GM12878 (cell line): ENCODE measurements around the gene SNX15.

ENCODE experiments used
- BRCA1 ChIP-seq: IDR thresholded peaks from 2 replicates; pipeline ENCODE4 v1.6.1; 2011; ENCODE audit warnings: low read depth, low read length, improper control_type of control experiment
- ESRRA ChIP-seq: IDR thresholded peaks from 2 replicates; pipeline ENCODE4 v1.6.1; 2012; ENCODE audit warnings: mild to moderate bottlenecking, low read length, improper control_type of control experiment
- FOS ChIP-seq: IDR thresholded peaks from 3 replicates; pipeline ENCODE4 v1.6.1; 2011; ENCODE audit warnings: borderline replicate concordance; ENCODE audit not compliant: insufficient read length; ENCODE audit errors: extremely low read depth
- MEF2A ChIP-seq: IDR thresholded peaks from 2 replicates; pipeline ENCODE4 v1.6.1; 2011; ENCODE audit warnings: low read depth, mild to moderate bottlenecking, low read length, moderate library complexity; ENCODE audit not compliant: insufficient read depth
- NBN ChIP-seq: fragments of 450-650 bp; IDR thresholded peaks from 2 replicates; pipeline ENCODE4 v1.6.1; 2016
- NR2C2 ChIP-seq: IDR thresholded peaks from 2 replicates; pipeline ENCODE4 v1.6.1; 2011; ENCODE audit warnings: borderline replicate concordance, low read depth; ENCODE audit not compliant: control insufficient read depth, insufficient read length
- POLR2A ChIP-seq: IDR thresholded peaks from 2 replicates; pipeline ENCODE4 v1.6.1; 2011; ENCODE audit warnings: low read depth, mild to moderate bottlenecking, low read length
- POLR2AphosphoS5 ChIP-seq: IDR thresholded peaks from 2 replicates; pipeline ENCODE4 v1.6.1; 2011; ENCODE audit warnings: mild to moderate bottlenecking, low read length, inconsistent platforms
- RAD21 ChIP-seq: IDR thresholded peaks from 2 replicates; pipeline ENCODE4 v1.6.1; 2011; ENCODE audit warnings: mild to moderate bottlenecking, low read depth, low read length, moderate library complexity; ENCODE audit not compliant: insufficient read depth
- RAD51 ChIP-seq: fragments of 450-650 bp; IDR thresholded peaks from 2 replicates; pipeline ENCODE4 v1.6.1; 2016; ENCODE audit warnings: moderate library complexity, mild to moderate bottlenecking, inconsistent platforms
- TAF1 ChIP-seq: IDR thresholded peaks from 2 replicates; pipeline ENCODE4 v1.6.1; 2011; ENCODE audit warnings: mild to moderate bottlenecking, low read depth, low read length, borderline replicate concordance
- TF ChIP-seq, protein P1 (sequence below), 3 experiments: IDR thresholded peaks in 2 of 3; conservative IDR thresholded peaks in 1 of 3; 2 replicates each; pipeline ENCODE4 v1.5.1; 2011; ENCODE audit warnings: low read depth in 3 of 3, low read length in 3 of 3, mild to moderate bottlenecking in 3 of 3, control low read depth in 2 of 3, moderate library complexity in 2 of 3, inconsistent platforms in 1 of 3, mixed read lengths in 1 of 3; ENCODE audit not compliant: control insufficient read depth in 2 of 3, insufficient read depth in 1 of 3; ENCODE audit errors: extremely low read depth in 1 of 3
- TF ChIP-seq, protein P2 (sequence below): IDR thresholded peaks from 2 replicates; pipeline ENCODE4 v1.6.1; 2012; ENCODE audit warnings: mild to moderate bottlenecking, low read depth, low read length
- TF ChIP-seq, protein P3 (sequence below): fragments of 450-650 bp; formaldehyde crosslinking; IDR thresholded peaks from 2 replicates; pipeline ENCODE4 v1.4.0; 2020; ENCODE audit warnings: mild to moderate bottlenecking, moderate library complexity

DNA sequence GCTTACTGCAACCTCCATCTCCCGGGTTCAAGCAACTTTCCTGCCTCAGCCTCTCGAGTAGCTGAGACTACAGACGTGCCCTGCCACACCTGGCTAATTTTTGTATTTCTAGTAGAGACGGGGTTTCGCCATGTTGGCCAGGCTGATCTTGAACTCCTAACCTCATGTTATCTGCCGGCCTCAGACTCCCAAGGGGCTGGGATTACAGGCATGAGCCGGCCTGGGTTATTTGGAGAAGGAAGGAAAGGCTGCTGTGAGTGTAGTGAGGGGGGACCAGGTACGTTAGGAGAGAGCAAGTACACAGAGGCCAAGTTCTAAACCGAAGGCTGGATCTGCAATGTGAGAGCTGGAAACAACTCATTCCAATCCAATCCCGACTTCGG, 30.9 kb upstream of the SNX15 start:
- TF ChIP-seq NR2C2: no peak
- TF ChIP-seq, protein P1, sequence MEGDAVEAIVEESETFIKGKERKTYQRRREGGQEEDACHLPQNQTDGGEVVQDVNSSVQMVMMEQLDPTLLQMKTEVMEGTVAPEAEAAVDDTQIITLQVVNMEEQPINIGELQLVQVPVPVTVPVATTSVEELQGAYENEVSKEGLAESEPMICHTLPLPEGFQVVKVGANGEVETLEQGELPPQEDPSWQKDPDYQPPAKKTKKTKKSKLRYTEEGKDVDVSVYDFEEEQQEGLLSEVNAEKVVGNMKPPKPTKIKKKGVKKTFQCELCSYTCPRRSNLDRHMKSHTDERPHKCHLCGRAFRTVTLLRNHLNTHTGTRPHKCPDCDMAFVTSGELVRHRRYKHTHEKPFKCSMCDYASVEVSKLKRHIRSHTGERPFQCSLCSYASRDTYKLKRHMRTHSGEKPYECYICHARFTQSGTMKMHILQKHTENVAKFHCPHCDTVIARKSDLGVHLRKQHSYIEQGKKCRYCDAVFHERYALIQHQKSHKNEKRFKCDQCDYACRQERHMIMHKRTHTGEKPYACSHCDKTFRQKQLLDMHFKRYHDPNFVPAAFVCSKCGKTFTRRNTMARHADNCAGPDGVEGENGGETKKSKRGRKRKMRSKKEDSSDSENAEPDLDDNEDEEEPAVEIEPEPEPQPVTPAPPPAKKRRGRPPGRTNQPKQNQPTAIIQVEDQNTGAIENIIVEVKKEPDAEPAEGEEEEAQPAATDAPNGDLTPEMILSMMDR (IDR thresholded peaks at IDR 0.05 in 2 of 3, conservative IDR thresholded peaks at IDR 0.05 in 1 of 3; ENCODE audit: control insufficient read depth in 2 of 3, extremely low read depth in 1 of 3, insufficient read depth in 1 of 3, low read depth in 3 of 3, low read length in 3 of 3): no peak
- TF ChIP-seq RAD21: no peak
- no peak for TF ChIP-seq ESRRA
- no peak for TF ChIP-seq BRCA1
- no peak for TF ChIP-seq TAF1
- no peak for TF ChIP-seq RAD51
- TF ChIP-seq FOS: no peak
- TF ChIP-seq, protein P2, sequence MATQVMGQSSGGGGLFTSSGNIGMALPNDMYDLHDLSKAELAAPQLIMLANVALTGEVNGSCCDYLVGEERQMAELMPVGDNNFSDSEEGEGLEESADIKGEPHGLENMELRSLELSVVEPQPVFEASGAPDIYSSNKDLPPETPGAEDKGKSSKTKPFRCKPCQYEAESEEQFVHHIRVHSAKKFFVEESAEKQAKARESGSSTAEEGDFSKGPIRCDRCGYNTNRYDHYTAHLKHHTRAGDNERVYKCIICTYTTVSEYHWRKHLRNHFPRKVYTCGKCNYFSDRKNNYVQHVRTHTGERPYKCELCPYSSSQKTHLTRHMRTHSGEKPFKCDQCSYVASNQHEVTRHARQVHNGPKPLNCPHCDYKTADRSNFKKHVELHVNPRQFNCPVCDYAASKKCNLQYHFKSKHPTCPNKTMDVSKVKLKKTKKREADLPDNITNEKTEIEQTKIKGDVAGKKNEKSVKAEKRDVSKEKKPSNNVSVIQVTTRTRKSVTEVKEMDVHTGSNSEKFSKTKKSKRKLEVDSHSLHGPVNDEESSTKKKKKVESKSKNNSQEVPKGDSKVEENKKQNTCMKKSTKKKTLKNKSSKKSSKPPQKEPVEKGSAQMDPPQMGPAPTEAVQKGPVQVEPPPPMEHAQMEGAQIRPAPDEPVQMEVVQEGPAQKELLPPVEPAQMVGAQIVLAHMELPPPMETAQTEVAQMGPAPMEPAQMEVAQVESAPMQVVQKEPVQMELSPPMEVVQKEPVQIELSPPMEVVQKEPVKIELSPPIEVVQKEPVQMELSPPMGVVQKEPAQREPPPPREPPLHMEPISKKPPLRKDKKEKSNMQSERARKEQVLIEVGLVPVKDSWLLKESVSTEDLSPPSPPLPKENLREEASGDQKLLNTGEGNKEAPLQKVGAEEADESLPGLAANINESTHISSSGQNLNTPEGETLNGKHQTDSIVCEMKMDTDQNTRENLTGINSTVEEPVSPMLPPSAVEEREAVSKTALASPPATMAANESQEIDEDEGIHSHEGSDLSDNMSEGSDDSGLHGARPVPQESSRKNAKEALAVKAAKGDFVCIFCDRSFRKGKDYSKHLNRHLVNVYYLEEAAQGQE: no peak
- no peak for TF ChIP-seq POLR2A
- no peak for TF ChIP-seq MEF2A
- TF ChIP-seq, protein P3, sequence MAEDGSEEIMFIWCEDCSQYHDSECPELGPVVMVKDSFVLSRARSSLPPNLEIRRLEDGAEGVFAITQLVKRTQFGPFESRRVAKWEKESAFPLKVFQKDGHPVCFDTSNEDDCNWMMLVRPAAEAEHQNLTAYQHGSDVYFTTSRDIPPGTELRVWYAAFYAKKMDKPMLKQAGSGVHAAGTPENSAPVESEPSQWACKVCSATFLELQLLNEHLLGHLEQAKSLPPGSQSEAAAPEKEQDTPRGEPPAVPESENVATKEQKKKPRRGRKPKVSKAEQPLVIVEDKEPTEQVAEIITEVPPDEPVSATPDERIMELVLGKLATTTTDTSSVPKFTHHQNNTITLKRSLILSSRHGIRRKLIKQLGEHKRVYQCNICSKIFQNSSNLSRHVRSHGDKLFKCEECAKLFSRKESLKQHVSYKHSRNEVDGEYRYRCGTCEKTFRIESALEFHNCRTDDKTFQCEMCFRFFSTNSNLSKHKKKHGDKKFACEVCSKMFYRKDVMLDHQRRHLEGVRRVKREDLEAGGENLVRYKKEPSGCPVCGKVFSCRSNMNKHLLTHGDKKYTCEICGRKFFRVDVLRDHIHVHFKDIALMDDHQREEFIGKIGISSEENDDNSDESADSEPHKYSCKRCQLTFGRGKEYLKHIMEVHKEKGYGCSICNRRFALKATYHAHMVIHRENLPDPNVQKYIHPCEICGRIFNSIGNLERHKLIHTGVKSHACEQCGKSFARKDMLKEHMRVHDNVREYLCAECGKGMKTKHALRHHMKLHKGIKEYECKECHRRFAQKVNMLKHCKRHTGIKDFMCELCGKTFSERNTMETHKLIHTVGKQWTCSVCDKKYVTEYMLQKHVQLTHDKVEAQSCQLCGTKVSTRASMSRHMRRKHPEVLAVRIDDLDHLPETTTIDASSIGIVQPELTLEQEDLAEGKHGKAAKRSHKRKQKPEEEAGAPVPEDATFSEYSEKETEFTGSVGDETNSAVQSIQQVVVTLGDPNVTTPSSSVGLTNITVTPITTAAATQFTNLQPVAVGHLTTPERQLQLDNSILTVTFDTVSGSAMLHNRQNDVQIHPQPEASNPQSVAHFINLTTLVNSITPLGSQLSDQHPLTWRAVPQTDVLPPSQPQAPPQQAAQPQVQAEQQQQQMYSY (CRISPR knock-in tag): no peak
- TF ChIP-seq NBN: no peak
- no peak for TF ChIP-seq POLR2AphosphoS5
